ENCODE data around the gene DENND4B.

DENND4B gene

DNA sequence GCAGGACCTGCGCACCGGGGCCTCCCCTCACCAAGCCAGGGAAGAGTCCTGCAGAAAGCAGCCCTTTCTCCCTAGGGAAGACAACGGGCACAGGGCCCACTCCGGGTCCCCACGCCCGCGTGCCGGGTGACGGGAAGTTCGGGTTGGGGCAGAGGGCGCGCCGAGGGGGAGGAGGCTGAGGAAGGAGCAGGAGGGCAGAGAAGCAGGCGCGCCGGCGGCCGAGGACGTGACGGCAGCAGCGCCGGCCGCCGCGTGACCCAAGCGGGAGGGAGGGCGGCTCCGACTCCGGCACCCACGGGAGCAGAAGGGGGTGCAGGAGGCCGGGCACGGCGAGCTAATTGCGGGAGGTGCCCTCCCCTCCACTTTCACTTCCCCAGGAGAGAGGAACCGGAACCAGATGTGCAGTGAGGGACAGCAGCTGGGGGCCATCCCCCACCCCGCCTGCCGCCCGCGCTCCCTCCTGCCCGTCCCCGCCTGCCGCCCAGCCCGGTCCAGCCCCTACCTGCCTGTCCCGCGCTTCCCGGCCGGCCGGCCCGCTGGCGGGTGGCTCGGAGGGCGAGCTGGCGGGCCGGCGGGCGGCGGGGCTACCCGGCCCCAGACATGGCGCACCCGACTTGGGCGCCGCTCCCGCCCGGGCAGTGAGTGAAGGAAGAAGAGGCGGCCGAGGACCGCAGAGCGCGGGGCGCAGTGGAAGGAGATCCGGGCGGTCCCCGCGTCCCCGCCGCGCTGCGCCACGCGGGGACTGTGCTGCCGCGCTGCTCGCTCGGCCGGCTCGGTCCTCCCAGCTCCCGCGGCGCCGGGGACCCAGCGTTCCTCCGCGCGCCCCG is 510 bp downstream of the DENND4B start:
- DNase-seq (ENCODE audit: low read depth) = peak; percentile 47

DNA sequence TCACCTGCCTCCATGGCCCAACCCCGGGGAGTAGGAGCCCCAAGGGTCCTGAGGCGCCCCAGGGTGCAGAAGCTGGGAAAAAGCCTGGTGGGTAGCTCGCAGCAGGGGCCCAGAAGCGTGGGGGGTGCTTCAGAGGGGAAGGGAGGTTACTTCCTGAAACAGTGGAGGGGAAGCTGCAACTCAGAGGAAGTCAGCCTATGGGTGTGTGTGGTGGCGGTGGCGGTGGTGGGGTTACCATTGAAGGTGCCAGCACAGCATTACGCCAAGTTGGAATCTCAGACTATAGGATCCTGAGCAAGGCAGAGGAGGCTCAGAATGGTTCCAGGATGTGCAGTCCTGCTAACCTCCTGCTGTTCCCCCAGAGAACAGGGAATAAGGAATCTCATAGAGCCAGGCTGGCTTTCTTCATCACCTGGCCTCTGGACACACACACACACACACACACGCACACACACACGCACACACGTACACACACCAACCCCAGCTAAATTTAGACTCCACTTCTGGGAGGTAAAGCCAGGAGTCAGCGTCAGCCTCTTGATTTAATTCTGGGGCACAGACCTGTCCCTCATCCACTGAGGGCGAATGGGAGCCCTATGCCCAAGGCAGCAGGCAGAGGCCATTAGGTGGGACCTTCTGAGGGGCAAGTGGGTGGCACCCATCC is 1.3 kb downstream of the DENND4B start:
- DNase-seq (ENCODE audit: low read depth) = peak; percentile 63

DNA sequence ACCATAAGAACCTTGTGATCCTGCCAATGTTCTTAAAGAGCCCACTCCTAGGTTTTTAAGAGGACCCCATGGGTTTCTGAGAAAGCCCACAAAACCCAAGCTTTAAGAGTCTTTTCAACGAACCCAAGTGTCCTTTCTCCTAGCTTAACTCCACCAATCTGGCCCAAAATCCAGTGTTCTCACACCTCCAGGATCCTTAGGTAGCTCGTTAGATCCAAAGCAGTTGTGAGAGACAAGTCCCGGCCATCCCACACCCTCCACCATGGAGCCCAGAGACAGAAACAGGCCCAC is 1.7 kb downstream of the DENND4B start:
- DNase-seq (ENCODE audit: low read depth) = no peak

DNA sequence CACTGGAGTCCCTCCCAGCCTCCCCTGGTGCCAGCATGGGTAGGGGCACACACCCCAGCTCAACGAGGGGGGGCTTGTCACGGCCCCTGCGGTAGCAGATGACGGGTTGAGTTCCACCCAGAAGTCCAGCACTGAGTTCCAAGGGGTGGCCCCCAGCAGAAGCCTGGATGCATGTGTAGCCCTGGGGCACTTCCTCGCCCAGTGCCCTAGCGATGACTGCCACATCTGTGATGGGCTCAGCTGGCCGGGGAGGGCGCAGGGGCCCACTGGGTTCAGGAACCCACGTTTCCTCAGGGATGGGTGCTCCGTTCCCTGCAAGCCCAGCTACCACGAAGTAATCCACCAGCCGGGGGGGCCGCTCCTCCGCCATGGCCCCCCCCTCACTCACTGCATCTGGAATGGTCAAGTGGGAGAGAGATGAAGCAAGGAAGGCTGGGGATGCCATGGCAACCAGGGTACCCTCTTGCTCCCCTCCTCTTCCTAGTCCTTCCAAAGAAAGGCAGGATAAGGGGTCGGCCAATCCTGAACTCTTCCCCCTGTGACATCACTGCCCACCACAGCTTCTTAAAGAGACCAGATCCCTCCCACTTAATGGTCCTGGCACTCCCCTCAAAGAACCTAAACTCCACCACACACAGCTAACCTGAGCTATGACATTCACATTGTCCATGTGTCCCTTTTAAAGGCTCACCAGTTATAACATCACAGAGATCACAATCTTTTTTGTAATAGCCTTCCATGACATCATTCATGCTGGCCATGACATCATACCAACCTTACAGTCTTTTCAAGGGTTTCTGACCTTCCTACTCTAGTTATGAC is 2.3 kb downstream of the DENND4B start:
- DNase-seq (ENCODE audit: low read depth) = no peak

DNA sequence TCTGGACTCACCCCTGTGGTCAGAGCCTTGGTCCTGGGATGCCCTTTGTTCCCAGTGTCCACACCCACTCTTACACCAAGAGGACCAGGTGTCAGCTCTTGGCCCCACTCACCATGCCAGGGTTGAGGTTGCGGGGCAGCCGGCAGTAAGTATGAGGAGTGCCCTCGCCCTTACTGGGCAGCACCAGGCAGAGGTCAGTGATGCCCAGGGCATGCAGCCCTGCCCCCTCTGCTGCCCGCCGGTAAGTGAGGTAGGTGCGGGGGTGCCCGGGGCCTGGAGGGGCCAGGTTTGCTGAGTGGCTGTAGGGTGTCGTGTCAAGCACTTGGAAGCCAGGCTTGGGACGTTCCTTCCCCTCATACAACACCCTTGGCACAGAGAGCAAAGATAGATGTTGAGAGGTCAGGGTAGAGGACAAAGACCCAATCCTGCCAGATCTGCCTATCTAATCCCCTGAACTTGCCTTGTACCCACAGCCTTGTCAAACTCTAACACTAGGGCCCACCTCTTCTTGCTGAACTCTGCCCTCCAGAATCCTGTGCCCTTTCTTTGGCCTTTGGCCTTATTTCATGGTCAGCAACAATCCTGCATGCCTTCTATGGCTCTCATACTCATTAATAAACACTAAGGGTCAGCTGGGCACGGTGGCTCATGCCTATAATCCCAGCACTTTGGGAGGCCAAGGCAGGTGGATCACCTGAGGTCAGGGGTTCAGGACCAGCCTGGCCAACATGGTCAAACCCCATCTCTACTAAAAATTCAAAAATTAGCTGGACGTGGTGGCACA is 3.6 kb downstream of the DENND4B start:
- DNase-seq (ENCODE audit: low read depth) = no peak

DNA sequence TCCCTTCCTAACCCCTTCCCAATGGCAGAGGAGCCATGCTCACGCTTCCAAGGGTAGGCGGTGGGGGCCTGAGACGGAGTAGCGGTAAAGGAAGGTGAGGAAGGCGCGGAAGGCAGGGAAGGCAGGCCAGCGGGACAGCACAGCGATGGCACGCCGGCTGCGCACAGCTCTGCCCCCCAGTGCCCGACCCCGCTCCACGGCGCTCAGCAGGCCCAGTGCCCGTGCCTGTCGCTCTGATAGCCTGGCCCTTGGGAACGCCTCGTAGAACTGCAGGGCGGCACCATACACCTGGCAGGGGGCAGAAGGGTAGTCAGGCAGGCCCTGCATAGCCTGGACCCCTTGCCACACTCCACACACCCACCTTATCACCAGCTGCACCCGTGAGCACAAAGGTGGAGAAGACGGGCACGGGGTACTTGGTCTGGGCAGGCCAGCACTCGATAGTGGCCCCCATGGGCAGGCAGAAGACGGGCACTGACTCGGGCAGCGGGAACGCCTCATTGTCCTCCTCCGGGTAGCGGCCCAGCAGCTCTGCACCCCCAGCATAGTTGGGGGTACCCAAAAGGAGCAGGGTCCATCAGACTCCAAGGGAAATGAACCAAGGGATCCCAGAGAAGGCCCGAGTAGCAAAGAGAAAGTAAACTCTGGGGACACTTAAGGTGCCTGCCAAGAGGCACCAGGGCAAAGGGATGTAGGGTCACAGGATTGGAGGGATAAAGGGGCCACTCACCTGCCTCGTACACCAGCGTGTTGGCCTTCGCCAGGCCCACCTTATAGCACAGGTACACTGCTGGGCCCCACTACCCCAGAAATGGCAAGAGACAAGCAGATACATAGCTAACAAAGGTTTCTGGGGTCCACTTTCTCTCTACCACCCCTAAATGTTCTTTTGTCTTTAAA is 4.4 kb downstream of the DENND4B start:
- no peak for DNase-seq (ENCODE audit: low read depth)

DNA sequence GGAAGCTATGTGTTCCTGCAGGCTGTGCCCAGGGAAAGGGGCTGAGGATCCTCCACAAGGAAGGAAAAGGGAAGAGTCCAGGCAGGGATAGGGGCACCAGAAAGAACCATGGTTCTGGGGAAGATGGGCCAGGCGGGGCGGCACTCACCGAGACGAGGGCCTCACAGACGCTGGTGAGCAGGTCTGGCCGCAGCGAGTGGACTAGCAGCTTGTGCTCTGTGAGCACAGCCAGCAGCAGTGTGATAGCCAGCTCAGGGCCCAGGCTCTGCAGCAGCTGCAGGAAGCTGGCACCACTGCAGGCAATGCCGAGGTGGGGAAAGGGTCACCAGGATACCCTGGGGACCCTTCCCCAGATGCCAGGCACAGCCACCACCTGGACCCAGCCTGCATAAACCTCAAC is 5.8 kb downstream of the DENND4B start:
- DNase-seq (ENCODE audit: low read depth) = no peak

DNA sequence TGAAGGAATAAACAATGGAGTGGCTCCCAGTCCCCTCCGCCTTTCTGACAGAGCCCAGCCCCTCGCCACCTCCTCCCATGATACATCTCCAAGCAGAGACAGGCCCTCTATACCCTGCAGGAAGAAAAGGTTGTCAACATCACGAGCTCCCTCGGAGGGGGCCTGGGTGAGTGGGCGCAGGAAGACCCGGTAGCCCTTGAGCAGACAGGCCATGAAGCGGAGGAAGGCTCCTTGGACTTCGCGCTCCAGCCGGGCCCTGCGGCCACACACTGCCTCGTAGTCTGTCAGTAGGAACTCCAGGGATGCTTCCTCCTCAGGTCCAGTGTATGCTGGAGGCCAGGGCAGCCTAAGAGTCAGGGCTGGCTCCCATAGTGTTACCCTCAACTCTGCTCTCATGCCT is 7.0 kb downstream of the DENND4B start:
- DNase-seq (ENCODE audit: low read depth) = no peak

DNA sequence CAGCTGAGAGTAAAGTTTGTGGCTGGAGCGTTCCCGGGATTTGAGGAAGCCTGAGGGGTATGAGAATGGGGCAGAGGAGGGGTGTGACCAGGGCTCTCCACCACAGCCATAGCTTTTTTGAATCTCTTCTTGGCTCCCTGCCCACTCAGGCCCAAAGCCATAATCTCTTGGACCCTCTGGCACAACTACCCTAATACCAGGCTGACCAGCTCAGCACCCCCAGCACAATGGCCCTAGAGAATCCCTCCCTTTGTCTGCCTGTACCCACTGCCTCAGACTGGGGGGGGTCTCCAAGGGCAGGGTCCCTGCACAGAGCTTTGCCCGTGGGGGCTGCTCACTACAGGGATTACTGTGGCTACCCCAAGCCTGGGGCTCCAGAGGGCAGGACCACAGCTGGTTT is 7.5 kb downstream of the DENND4B start:
- no peak for DNase-seq (ENCODE audit: low read depth)

DNA sequence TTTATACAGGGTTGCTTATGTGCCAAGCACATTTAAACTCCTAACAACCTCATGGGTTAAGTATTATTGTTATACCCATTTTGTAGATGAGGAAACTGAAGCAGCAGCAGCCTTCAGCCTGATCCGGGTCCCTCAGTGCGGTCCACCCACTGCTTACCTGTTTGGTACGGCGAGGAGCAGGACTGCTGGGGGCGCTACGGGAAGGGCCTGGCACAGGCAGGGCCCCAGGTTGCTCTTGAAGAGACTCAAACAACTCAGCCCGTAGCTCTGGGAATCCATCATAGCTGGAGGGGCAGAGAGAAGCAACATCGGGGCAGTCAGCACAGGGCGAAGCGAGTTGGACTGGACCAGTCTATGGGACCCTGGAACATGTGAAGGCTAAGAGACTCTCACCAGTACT is 9.2 kb downstream of the DENND4B start:
- no peak for DNase-seq (ENCODE audit: low read depth)

DNA sequence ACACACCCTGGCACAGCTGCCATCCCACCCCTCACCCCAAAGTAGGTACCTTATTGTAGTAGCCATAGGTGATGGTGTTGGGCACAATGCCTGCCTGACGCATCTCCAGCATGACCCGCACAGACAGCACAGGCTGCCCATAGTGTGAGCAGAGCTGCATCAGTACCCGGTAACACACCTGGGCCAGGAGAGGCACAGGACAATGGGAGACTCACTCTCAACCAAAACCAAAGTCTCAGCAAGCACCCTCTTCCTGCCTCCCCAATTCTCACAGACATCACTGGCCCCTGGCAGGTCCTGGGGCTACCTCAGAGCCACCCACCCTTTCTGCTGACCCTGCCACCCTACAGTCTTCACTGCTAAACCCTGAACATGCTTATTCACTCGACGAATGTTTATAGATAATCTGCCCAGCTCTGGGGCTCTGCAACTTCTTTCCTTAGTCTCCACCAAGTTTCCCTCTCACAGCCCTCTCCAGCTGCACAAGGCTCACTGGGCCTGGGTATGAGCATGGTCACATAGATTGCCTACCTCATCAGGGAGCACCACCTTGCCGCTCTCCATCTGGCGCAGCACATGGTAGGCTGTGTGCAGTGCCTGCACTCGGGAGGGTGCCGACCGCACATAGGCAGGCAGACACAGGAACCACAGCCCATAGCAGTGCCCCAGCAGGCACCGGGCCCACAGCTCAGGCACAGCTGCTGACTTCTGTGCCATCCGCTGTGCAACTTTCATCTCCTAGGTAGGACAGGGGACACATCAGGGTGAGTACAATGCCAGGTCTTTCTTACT is 10.3 kb downstream of the DENND4B start:
- no peak for DNase-seq (ENCODE audit: low read depth)

DNA sequence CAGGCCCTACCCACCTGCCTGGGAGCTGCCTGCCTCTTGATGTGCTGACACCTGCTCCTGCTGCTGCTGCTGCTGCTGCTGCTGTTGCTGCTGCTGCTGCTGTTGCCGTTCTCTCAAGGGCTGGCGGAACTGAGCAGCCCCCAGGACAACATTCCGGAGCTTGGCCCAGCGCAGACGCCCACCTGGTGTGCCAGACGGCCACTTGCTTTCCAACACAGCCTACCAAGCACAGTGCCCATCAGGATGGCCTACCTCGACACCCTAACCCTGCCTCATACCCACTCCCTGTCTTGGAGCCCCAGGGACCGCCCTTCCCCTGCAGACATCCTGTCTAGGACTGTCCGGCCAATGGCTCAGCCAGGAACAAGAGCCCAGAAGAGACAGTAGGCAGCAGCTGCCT is 11.8 kb downstream of the DENND4B start:
- no peak for DNase-seq (ENCODE audit: low read depth)

DNA sequence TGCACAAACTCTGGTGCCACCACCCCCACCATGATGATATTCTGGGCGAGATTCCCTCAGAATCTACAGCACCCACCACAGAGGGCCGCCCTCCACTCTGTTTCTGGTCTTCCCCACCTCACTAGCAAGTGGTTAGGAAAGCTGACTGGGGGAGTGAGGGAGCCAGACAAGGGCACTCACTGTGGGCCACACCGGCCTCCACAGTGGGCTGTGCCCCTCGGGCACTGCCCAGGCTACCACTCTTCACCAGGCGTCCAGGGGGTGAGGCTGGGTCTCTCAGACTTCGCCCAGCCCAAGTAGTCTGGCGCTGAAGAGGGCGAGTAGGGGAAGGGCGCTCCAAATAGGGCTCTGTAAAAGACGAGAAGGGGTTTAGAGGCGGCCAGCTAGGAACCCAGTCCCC is 12.6 kb downstream of the DENND4B start:
- DNase-seq (ENCODE audit: low read depth) = no peak

DNA sequence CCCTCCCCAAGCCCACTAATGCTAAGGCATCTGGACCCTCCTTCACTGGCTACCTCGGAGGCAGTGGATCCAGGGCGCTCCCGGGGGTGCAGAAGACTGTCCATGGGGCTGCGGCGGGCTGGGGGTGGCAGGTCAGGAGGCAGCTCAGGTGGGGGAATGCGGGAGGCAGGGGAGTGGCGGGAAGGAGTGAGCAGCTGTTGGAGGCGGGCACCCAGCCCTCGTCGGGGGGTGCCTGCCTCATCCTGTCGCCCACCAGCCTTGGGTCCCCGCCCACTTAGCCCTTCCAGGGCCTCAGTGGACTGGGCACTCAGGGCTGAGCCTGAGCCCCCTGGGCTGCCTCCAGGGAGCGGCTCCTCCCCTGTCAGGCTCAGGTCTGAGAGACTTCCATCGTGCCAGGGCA is 13.1 kb downstream of the DENND4B start:
- DNase-seq (ENCODE audit: low read depth) = no peak

DNA sequence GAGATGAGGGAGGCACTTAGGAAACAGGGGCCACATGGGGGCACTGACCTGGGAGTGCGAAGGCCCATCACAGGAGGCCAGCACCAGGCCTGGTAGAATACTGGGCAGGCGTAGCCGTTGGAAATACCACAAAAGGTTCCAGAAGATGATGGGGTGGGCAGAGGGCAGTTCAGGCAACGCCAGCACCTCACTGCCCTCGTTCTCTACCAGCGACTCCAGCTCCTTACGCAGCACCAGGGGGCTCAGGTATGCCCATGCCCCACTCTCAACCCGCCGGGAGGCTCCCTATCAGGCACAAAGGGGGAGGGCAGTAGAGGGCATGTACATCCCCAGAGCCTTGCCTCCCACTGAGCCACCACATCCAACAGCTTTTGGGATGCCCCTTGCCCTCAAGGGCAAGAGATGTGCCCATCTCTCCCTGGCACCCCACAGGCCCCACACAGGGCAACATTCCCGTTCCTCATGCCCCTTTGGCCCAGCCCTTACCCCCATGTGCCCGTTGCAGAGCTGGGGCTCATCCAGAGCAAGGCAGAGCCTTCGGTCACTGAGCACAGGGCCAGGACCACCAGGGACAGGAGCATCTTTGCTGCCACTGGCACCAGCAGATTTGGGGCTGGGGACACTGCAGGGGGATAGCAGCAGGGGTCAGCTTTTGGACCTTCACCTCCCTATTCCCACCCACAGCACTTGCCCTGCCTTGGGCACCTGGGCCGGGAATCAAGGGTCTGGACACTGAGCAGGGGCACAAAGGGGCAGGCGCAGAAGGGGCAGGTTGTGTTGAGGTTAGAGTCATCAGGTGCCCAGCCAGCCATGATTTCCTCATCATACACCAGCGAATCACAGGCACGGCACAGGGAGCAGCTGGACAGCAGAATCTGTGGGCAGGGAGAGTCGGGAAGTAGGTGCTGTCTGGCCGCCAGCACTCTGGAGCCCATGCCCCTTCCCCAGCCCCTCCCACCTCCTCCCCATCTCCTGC is 14.1 kb downstream of the DENND4B start:
- no peak for DNase-seq (ENCODE audit: low read depth)

DNA sequence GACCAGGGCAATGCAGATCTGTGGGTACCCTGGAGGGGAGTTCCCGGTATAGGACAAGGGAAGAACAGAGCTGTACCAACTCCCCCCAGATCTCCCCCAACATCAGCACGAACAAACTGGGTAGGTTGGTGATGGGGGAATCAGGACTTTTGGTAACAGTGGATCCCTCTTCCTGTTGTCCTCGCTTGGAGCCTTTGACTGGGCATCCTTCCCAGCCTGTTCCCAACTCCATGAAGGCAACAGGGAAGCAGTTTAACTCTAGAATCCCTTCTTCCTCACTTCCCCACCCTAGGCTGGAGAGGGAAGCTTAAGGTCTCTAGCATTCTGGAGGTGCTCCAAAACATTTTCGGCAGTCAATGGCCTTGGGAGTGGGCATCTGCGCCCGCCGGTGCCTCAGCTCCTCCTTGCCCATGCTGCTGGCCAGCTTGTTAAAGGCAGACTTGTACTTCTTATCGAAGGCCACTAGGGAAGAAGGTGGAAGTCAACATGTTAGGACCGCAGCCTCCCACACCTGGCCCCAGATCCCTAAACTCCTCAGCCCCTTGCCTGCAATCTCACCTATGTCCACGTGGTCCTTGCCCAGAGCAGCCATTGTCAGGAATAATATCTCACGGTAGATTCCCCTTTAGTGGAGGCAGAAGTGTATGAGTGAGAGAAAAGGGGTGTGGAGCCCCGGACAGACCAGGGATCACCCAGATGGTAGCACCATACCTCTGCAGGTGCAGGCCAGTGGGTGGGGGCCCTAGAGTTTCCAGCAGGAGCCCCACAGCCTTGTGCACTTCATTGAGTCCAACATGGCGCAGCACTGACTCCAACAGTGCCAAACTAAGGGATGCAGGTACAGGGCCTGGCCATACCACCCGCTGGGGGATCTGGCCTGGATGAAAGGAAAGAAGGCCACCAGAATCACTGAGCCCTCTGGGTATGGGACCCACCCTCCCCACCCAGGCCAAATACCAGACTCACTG is 16.3 kb downstream of the DENND4B start:
- no peak for DNase-seq (ENCODE audit: low read depth)

DNA sequence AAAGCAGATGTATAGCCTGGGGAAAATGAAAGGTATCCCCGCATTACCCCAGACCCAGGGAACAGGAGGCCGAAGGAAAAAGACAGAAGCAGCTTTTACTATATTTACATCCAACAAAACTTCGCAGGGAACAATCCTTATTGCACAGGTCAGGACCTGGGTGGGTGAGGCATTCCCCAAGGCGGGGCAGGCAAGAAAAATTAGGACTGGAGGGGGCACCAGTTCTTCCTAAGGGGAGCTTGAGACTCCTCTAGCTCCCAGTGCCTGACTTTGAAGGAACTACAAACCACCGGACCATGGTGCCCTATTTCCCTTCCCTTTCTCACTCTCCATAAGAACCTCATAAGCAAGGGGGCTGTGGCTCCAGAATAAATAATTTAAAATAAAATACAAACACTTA is 17.1 kb downstream of the DENND4B start:
- DNase-seq (ENCODE audit: low read depth) = no peak

DNA sequence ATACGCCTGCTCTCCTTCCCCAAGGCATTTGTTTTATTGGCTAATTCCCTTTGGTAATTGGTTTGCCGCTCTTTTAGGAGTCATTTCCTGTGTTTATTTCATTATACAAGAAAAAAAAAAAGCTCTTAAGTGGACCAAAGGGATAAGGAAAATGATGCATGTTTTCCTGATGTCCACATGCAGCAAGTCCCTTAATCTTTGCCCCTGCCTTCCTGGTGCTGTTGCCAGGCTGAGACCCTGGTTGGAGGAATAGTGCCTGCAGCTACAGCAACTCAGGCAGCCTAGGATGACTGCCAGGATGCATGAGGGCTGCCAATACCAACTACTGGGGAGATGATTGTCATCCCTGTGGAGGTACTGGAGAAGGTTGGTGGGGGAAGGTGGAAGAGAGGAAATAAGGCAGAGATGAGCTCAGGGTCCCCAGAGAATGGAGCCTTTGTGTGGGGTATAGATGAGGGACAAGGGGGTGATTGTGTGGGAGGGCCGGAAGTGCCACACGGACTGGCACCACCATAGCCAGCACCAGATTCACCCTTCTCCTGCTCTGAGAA is 17.7 kb downstream of the DENND4B start:
- no peak for DNase-seq (ENCODE audit: low read depth)
